A549 (cell line): Measurements from ENCODE around the gene MINDY4. TPM values are rescaled to one million over a fixed set of nuclear protein-coding genes. Genes with fewer than 3 reads are reported as not detected.

Experiments
- ATAC-seq, 2 experiments: fragments of 200-7000 bp in 1 of 2; fragments of >200 bp in 1 of 2; cut with Nextera tagmentation in 1 of 2; cut with Tn5 transposase in 1 of 2; 3 replicates each; pipeline versions ENCODE4 v1.8.0 to v1.9.1; 2018 to 2020; ENCODE audit warnings: mild to moderate bottlenecking in 1 of 2, moderate library complexity in 1 of 2
- CTCF ChIA-PET: fragments of 300-600 bp; sonication (Branson Sonifier 250); formaldehyde crosslinking; extraction: SDS; loops from one replicate; lab custom pipeline; 2021; ENCODE audit warnings: antibody characterized with exemption, inconsistent platforms; lab: Yijun Ruan, JAX
- POLR2A ChIA-PET: fragments of 350-600 bp; formaldehyde crosslinking; extraction: SDS; loops from one replicate; lab custom pipeline; 2021; ENCODE audit warnings: antibody characterized with exemption, inconsistent platforms; lab: Yijun Ruan, JAX
- DNase-seq, 2 experiments: peaks; one replicate each; pipeline versions ENCODE4 v3.0.0 to v3.0.0-alpha.2; 2011 to 2016; ENCODE audit warnings: low read depth in 1 of 2, low spot score in 1 of 2
- FAIRE-seq: peaks from 2 replicates; lab custom pipeline; 2011; peaks lifted over from hg19 to GRCh38; lab: Jason Lieb, UNC
- H3K27ac ChIP-seq, 2 experiments: fragments of >200 bp; sonication (Bioruptor Twin); formaldehyde crosslinking; 3 replicates each; pipeline ENCODE4 v1.5.1; 2016 to 2017
- H3K4me1 ChIP-seq: fragments of >200 bp; sonication (Bioruptor Twin); formaldehyde crosslinking; 3 replicates; pipeline ENCODE4 v1.6.1; 2016
- H3K4me2 ChIP-seq: fragments of >200 bp; sonication (Bioruptor Twin); formaldehyde crosslinking; 3 replicates; pipeline ENCODE4 v1.6.1; 2016
- H3K4me3 ChIP-seq: fragments of >200 bp; sonication (Bioruptor Twin); formaldehyde crosslinking; 3 replicates; pipeline ENCODE4 v1.5.1; 2016
- H3K9me3 ChIP-seq: fragments of >200 bp; sonication (Bioruptor Twin); formaldehyde crosslinking; 3 replicates; pipeline ENCODE4 v1.6.1; 2016
- CHD4 ChIP-seq: fragments of 200-600 bp; sonication (generic); IDR thresholded peaks from 2 replicates; pipeline ENCODE4 v1.6.1; 2016; ENCODE audit warnings: antibody characterized with exemption, mild to moderate bottlenecking, borderline replicate concordance
- CTCF ChIP-seq: fragments of >200 bp; sonication (Bioruptor Twin); formaldehyde crosslinking; IDR thresholded peaks from 3 replicates; pipeline ENCODE4 v1.5.1; 2016
- E2F6 ChIP-seq: IDR thresholded peaks from 2 replicates; pipeline ENCODE4 v1.6.1; 2012; ENCODE audit warnings: low read depth, borderline replicate concordance
- ELK1 ChIP-seq: fragments of 150-350 bp; IDR thresholded peaks from 2 replicates; pipeline ENCODE4 v1.6.1; 2014; ENCODE audit warnings: low read depth, mild to moderate bottlenecking, low read length
- EP300 ChIP-seq, 2 experiments: fragments of >200 bp; sonication (Bioruptor Twin); formaldehyde crosslinking; IDR thresholded peaks; 2 replicates in 1 of 2; 3 replicates in 1 of 2; pipeline ENCODE4 v1.6.1; 2016 to 2017
- FOSB ChIP-seq: fragments of 250-450 bp; sonication (Bioruptor Pico); IDR thresholded peaks from 2 replicates; pipeline ENCODE4 v1.5.0; 2020; ENCODE audit warnings: mild to moderate bottlenecking, moderate library complexity
- FOSL2 ChIP-seq, 2 experiments: fragments of 450-650 bp in 1 of 2; fragments of >200 bp in 1 of 2; sonication (Bioruptor Twin) in 1 of 2; formaldehyde crosslinking; IDR thresholded peaks; 2 replicates each; pipeline versions ENCODE4 v1.5.0 to v1.6.1; 2016 to 2020; ENCODE audit warnings: mild to moderate bottlenecking in 1 of 2, moderate library complexity in 1 of 2
- FOXS1 ChIP-seq: fragments of 250-450 bp; sonication (Bioruptor Pico); IDR thresholded peaks from 2 replicates; pipeline ENCODE4 v1.5.0; 2020; ENCODE audit warnings: mild to moderate bottlenecking, moderate library complexity
- HOXA7 ChIP-seq: fragments of 250-450 bp; sonication (Bioruptor Pico); IDR thresholded peaks from 2 replicates; pipeline ENCODE4 v1.5.0; 2020; ENCODE audit warnings: mild to moderate bottlenecking, moderate library complexity
- HOXB5 ChIP-seq: fragments of 250-450 bp; sonication (Bioruptor Pico); IDR thresholded peaks from 2 replicates; pipeline ENCODE4 v1.5.0; 2020; ENCODE audit warnings: mild to moderate bottlenecking, moderate library complexity
- JUN ChIP-seq, 2 experiments: fragments of >200 bp; sonication (Bioruptor Twin); formaldehyde crosslinking; IDR thresholded peaks; 2 replicates in 1 of 2; 3 replicates in 1 of 2; pipeline ENCODE4 v1.6.1; 2016 to 2017
- KDM5A ChIP-seq: fragments of 200-600 bp; sonication (generic); IDR thresholded peaks from 2 replicates; pipeline ENCODE4 v1.6.1; 2016; ENCODE audit warnings: antibody characterized with exemption, mild to moderate bottlenecking
- MAFK ChIP-seq: fragments of 450-650 bp; IDR thresholded peaks from 2 replicates; pipeline ENCODE4 v1.6.1; 2014; ENCODE audit not compliant: partially characterized antibody
- PBX3 ChIP-seq: IDR thresholded peaks from 2 replicates; pipeline ENCODE4 v1.6.1; 2012
- PHF8 ChIP-seq: fragments of 200-600 bp; sonication (generic); IDR thresholded peaks from 2 replicates; pipeline ENCODE4 v1.6.1; 2016; ENCODE audit warnings: low read depth, mild to moderate bottlenecking, antibody characterized with exemption, moderate library complexity, borderline replicate concordance
- POLR2AphosphoS2 ChIP-seq: conservative IDR thresholded peaks from 2 replicates; pipeline ENCODE4 v1.6.1; 2012; ENCODE audit warnings: low read length, improper control_type of control experiment, inconsistent platforms
- RAD21 ChIP-seq, 2 experiments: fragments of >200 bp in 1 of 2; sonication (Bioruptor Twin) in 1 of 2; formaldehyde crosslinking in 1 of 2; IDR thresholded peaks in 1 of 2; conservative IDR thresholded peaks in 1 of 2; 2 replicates in 1 of 2; 3 replicates in 1 of 2; pipeline ENCODE4 v1.6.1; 2012 to 2018; ENCODE audit warnings: inconsistent platforms in 1 of 2
- USF2 ChIP-seq: fragments of 450-650 bp; IDR thresholded peaks from 2 replicates; pipeline ENCODE4 v1.6.1; 2014; ENCODE audit warnings: antibody characterized with exemption
- ZFP36 ChIP-seq: fragments of 450-650 bp; IDR thresholded peaks from 2 replicates; pipeline ENCODE4 v1.6.1; 2014; ENCODE audit warnings: borderline replicate concordance; ENCODE audit not compliant: partially characterized antibody
- WGBS: methylation state at CpG from one replicate; pipeline ENCODE4 v1.1.6; 2017; ENCODE audit errors: missing lambda C conversion rate; 5-methylcytosine and 5-hydroxymethylcytosine counted together
- polyA plus RNA-seq, 4 experiments: library from polyadenylated mRNA; depleted of rRNA in 3 of 4; stranded (reverse); fragments of >200 nt; fragmentation: RNase III in 1 of 4; extraction: RNeasy Plus Mini Kit Qiagen cat#74134 plus additional on column Dnase treatment in 1 of 4; gene quantifications; 2 replicates in 3 of 4; 3 replicates in 1 of 4; pipeline ENCODE4 v1.2.3, GENCODE V29; 2011 to 2017

MINDY4 gene
- polyA plus RNA-seq, 2 of the 4 experiments (the other 2 are of a cell fraction): 1.8 to 3.6 TPM

- no peak for DNase-seq
- Histone ChIP-seq H3K27ac (no peak overlapping the region), H3K9me3 (no peaks in the 10 kb centered on the region), H3K4me3 (no peak overlapping the region), H3K4me2 (no peak overlapping the region), H3K4me1 (no peaks in the 10 kb centered on the region)
- no peak for FAIRE-seq
- POLR2A ChIA-PET: no interaction called here
- ATAC-seq: no peak
- TF ChIP-seq CHD4: no peak
- no peak for TF ChIP-seq KDM5A
- WGBS: 52% methylated on average over 2 of the region's 2 CpGs
- CTCF ChIA-PET: interaction anchor here (1.6 to 1.7 kb wide), 2 partner anchors 12 to 19 kb away, joined by 4 read pairs; no protein-coding TSS in a partner anchor
These were observed 5.8 kb upstream of the MINDY4 start for GRCh38 chr7:30765408-30765807.

GRCh38 chr7:30770845-30771173 is 408 bp upstream of the MINDY4 start:
- Histone ChIP-seq H3K27ac (peak overlapping the region; percentile 81 to 96), H3K4me2 (peak overlapping the region; percentile 86), H3K4me3 (peak overlapping the region; percentile 79), H3K9me3 (no peaks in the 10 kb centered on the region), H3K4me1 (peaks cover 9% of the 10 kb centered on the region; the same call in 2 of the 3 replicates)
- ATAC-seq (no peak), DNase-seq (no peak), FAIRE-seq (no peak)
- WGBS: 68% methylated on average over 9 of the region's 9 CpGs
- CTCF ChIA-PET: interaction anchor here (2.2 to 2.4 kb wide), 2 partner anchors 10 to 31 kb away, joined by 5 to 6 read pairs; no protein-coding TSS in a partner anchor
- no peak for TF ChIP-seq EP300 (IDR thresholded peaks at IDR 0.05)
- POLR2A ChIA-PET: no interaction called here

GRCh38 chr7:30771880-30772425 is 736 bp downstream of the MINDY4 start:
- WGBS: 11% methylated on average over 10 of the region's 15 CpGs
- Histone ChIP-seq H3K4me3 (peak overlapping the region; percentile 79), H3K27ac (peak overlapping the region; percentile 81 to 96), H3K9me3 (no peaks in the 10 kb centered on the region), H3K4me2 (peak overlapping the region; percentile 86), H3K4me1 (peaks cover 9% of the 10 kb centered on the region; the same call in 2 of the 3 replicates)
- ATAC-seq (peak; percentile 14; a peak in 4 of 6 replicates), FAIRE-seq (no peak), DNase-seq (peak in 1 of 2 experiments; percentile 34)
- CTCF ChIA-PET: interaction anchor here (2.4 kb wide), 1 partner anchor 9 kb away, joined by 5 read pairs; no protein-coding TSS in a partner anchor
- POLR2A ChIA-PET: no interaction called here
- no peak for TF ChIP-seq CTCF
- TF ChIP-seq FOSL2 (IDR thresholded peaks at IDR 0.05): no peak
- TF ChIP-seq FOSL2 (CRISPR knock-in tag; IDR thresholded peaks at IDR 0.05): no peak
- TF ChIP-seq MAFK: no peak
- no peak for TF ChIP-seq CHD4
- 0 out of 2 replicates have a peak, but pooled peaks have one; percentile 0 for TF ChIP-seq PHF8
- TF ChIP-seq E2F6: no peak

GRCh38 chr7:30772984-30773383 is 1.8 kb downstream of the MINDY4 start:
- no peak overlapping the region for H3K4me3 ChIP-seq
- ATAC-seq (no peak), DNase-seq (no peak), FAIRE-seq (no peak)
- peaks cover 9% of the 10 kb centered on the region; the same call in 2 of the 3 replicates for H3K4me1 ChIP-seq
- POLR2A ChIA-PET: no interaction called here
- no peak overlapping the region for H3K4me2 ChIP-seq
- no peak overlapping the region for H3K27ac ChIP-seq
- 89% methylated on average over 6 of the region's 6 CpGs for WGBS
- CTCF ChIA-PET: interaction anchor here (0.7 to 1.7 kb wide), 4 partner anchors 17 to 33 kb away, joined by 3 to 5 read pairs (median 4); no protein-coding TSS in a partner anchor
- TF ChIP-seq PHF8: no peak
- no peak for TF ChIP-seq POLR2AphosphoS2
- TF ChIP-seq PBX3: no peak
- no peak for TF ChIP-seq ELK1
- no peak for TF ChIP-seq JUN (IDR thresholded peaks at IDR 0.05)
- TF ChIP-seq ZFP36: no peak
- TF ChIP-seq RAD21 (conservative IDR thresholded peaks at IDR 0.05 in 1 of 2, IDR thresholded peaks at IDR 0.05 in 1 of 2): no peak
- TF ChIP-seq USF2: no peak
- TF ChIP-seq FOSB (CRISPR knock-in tag): no peak
- TF ChIP-seq FOXS1: no peak
- no peak for TF ChIP-seq HOXA7
- TF ChIP-seq HOXB5 (CRISPR knock-in tag): no peak
- TF ChIP-seq EP300 (IDR thresholded peaks at IDR 0.05): no peak
- H3K9me3 ChIP-seq: no peaks in the 10 kb centered on the region
